Measurements from ENCODE around the gene NOXO1.

The NOXO1 gene

DNA sequence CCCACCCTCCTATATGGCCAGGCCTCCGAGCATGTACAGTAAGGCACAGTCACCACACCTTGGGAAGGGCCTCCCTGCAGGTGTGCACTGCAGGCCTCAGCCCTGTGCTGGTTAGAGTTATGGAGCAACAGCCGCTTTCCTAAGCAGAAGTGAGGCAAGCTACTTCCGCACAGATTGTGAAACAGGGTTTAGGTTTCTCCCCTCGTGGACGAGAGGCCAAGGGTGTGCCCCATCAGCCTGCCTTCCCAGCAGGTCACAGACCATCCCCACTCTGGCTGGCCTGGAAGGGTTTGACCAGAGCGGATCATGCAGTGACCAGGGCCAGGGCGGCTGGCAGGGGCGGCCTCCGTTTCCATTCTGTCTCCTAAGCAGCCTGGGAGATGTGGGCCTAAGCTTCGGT lies 43.0 kb downstream of the NOXO1 start:
- DNase-seq, result no peak

GRCh38 chr16:1936945-1937479 lies 44.3 kb downstream of the NOXO1 start:
- DNase-seq, result no peak

DNA sequence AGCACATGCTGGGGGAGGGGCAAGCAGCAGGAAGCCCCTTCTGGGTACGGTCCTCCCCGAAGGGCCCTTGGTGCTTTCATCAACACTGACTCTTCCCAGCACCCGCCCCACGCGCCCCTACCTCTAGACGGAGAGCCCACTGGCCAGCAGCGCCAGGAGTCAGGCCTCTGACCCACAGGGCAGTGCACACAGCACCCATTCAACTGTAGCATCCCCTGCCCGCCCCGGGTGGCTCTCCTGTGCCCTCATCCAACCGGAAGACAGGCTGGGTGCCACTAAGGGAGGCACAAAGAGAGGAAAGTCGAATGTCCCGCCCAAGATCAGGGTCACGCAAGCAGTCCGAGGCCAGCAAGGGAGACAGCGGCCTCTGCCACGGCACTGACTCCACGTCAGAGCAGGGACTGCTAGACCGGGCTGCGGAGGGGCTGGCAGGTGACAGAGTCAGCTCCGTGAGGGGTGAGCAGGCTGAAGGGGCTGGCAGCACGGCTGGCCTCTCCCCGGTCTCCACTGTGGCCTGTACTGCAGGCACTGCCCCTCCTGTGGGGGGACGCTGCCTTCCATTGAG lies 48.1 kb downstream of the NOXO1 start:
- DNase-seq, result no peak

- DNase-seq, result no peak
Observed at GRCh38 chr16:1932050-1933028, 48.9 kb downstream of the NOXO1 start.

DNA sequence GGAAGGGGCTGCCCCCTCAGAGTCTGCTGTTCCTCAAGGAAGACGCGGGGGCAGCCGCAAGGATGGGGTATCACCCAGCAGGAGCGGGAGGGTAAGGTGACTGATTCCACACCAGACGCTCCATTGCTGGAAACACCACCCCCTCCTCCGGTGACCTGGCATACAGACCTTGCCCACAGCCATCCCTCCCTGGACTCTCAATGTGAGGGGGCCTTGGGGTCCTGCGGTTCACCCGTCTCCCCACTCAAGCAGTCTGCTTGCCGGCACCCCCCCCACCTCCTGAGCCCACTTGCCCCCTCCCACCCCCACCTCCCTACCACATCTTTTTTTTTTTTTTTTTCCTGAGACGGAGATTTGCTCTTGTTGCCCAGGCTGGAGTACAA lies 50.9 kb downstream of the NOXO1 start:
- no peak for DNase-seq

DNA sequence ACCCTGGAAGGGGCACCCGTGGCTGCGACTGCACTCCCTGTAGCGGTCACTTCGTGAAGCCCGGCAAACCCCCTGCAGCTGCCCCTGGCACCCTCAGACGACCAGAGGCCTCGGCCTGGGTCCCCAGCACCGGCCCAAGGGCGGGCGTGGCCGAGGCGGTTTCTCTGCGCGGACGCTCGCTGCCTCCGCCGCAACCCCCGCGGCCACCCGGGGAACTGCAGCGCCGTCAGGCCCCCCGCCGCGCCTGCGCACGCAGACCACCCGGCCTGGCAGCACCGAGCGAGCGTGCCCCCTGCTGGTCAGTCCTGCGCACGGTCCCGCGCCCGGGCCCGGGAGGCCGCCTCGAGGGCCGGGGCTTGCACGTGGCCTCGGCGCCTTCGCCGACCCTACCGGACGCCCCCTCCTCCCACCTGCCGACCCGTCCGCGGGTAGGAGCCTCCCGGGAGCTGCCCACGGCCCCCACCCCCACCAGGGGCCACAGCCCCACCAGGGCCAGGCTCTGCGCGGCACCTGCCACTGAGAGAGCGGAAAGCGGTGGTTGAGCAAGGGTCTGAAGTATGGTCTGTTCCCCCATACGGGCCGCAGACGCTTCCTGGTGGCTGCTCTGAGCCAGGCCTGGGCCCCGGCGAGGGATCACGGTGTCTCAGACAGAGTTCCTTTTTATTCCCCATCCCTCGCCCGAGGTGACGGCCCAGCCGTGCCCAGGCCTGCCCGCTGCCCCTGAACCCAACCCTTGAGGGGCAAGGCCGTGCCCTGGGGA lies 51.5 kb downstream of the NOXO1 start:
- DNase-seq, result peak; percentile 92

DNA sequence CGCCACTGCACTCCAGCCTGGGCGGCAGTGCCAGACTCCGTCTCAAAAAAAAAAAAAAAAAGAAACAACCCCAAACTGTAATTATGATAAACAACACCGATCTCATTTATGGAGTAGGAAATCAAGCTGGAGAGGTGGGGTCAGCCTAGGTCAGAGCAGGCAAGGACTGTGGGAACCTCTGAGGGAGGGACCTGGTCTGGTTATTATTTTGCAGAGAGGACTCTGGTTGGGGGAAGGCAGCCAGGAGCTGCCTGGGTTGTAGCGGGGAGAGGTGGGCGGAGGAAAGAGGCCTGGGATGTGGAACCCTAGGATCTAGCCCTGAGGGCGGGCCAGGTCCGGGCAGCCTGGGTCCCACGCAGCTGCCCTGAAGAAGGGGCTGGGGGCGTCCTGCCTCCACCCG lies 52.2 kb downstream of the NOXO1 start:
- DNase-seq, result peak; percentile 16 to 33

All from activated CD4-positive, alpha-beta T cell treated with anti-CD3 and anti-CD28 coated beads, Interleukin-2, amount 50 U/mL, for 48 hours (primary cell).